Choroid plexus epithelial cell (primary cell): ENCODE data around the gene PROX1.

Experiments
- DNase-seq: peaks from one replicate; pipeline ENCODE4 v3.0.0-alpha.2; 2010; ENCODE audit warnings: low read depth
- H3K4me3 ChIP-seq: 2 replicates; pipeline ENCODE4 v1.5.1; 2011; ENCODE audit warnings: low read depth, mild to moderate bottlenecking, control low read depth, low read length, moderate library complexity
- TF ChIP-seq, protein P1 (sequence below): conservative IDR thresholded peaks from 2 replicates; pipeline ENCODE4 v1.5.1; 2011; ENCODE audit warnings: low read depth, mild to moderate bottlenecking, control low read depth, inconsistent platforms, low read length, moderate library complexity

PROX1 gene

DNA sequence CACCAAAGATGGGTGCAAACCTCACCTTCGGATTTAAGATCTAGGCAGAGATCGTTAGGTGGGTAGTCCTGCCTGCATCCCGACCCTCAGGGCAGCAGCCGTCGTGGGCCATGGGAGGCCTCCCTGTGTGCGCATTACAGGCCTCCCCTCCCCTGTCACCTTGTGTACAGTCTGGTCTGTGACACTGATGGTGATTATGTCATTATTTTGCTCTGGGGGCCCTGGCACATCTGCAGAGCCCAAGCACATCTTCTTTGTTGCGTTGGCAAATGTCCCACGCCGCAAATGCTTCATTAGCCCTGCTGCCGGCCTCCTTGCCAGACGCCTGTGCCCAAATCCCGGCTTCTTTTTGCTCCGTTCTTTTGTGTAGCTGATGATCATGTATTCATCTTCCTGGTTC lies 31.7 kb downstream of the PROX1 start:
- TF ChIP-seq, protein P1, sequence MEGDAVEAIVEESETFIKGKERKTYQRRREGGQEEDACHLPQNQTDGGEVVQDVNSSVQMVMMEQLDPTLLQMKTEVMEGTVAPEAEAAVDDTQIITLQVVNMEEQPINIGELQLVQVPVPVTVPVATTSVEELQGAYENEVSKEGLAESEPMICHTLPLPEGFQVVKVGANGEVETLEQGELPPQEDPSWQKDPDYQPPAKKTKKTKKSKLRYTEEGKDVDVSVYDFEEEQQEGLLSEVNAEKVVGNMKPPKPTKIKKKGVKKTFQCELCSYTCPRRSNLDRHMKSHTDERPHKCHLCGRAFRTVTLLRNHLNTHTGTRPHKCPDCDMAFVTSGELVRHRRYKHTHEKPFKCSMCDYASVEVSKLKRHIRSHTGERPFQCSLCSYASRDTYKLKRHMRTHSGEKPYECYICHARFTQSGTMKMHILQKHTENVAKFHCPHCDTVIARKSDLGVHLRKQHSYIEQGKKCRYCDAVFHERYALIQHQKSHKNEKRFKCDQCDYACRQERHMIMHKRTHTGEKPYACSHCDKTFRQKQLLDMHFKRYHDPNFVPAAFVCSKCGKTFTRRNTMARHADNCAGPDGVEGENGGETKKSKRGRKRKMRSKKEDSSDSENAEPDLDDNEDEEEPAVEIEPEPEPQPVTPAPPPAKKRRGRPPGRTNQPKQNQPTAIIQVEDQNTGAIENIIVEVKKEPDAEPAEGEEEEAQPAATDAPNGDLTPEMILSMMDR = no peak
- no peak overlapping the region for H3K4me3 ChIP-seq
- DNase-seq = no peak

- TF ChIP-seq, protein P1 = no peak
- H3K4me3 ChIP-seq = no peak overlapping the region
- no peak for DNase-seq
Measured at GRCh38 chr1:214021321-214021720, 33.5 kb downstream of the PROX1 start.

DNA sequence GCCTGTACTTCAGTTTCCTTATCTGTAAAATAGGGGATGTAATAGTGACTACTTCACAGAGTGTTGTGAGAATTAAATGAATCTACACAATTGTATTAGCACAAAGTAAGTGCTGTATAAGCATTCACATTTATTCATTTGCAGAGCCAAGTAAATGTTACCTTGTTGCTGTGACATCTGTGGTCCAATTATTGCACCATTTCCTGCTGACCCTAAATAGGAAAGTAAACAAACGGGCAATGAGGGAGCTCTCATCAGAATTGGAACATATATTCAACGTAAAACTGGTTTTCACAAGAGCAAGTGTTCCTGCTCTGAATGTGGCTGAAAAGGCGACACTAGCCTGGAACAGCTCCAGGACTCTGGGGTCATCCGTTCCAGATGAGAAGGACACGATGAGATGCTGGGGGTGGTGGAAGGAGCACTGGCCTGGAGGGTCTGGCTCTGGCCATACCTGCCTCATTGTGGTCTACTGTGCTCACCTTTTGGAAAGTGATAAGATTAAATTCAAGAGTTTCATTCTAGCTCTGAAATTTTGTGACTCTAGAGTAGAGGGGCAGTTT lies 34.5 kb downstream of the PROX1 start:
- DNase-seq = no peak
- TF ChIP-seq, protein P1 = no peak
- H3K4me3 ChIP-seq = no peak overlapping the region

DNA sequence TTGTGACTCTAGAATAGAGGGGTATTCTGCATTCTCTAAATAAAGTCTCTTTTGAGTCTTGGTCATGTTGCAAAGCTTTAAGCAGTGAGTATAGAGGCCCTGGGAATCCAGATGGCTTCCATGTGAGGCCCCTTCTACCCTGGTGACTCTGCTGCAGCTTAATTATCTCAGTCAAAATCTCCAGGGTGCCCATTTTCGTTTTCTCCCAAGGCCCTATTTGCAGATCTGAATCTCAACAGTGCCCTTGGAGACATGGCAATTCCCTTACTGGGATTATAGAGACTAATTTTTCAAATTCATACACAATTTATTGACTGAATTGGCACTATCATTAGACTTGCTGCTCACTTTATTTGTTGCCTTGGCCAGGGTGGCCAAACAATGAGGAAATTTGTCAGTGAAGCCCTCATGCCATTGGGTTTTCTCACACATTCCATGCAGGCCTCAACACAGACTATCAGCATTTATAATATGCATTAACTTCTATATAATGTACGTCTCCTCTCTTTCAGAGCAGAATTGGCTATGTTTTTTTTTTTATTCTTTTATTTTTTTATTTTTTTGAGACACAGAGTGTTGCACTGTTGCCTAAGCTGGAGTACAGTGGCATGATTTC lies 35.1 kb downstream of the PROX1 start:
- H3K4me3 ChIP-seq = no peak overlapping the region
- TF ChIP-seq, protein P1 = no peak
- DNase-seq = no peak

DNA sequence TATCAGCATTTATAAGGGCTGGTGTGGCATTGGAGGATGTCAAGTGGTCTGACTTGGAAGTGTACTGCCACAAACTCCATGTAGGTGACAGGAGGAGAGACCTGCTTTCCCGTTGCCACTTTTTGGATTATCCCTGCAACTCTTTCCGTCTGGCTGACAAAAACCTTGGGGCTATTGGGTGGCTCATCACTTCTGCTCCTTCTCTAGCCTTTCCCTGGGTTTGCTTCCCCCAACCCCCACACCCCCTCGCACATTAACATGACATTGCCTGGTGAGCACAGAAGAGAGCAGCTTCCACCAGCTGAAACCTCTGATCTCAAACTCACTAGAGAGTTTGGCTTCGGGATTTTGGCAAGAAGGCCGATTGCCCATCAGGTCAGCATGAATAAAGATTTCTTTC lies 39.2 kb downstream of the PROX1 start:
- TF ChIP-seq, protein P1 = no peak
- DNase-seq = no peak

DNA sequence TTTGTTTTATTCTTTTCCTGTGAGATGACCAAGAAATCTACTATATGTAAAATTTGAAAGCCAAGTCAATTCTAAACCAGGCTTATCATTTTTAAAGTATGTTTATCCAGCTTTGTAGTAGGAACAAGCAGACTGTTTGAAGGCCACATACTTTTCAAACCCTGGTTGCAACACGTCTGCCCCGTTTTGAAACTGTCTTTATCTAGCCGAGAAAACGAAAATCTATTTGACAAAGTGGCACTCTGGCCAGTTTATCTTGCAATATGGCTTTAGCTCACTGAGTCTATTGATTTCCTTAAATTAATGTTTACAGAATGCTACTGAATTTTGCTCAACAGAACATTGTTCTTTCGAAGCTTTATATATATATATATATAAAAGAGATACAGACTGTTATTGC lies 39.7 kb downstream of the PROX1 start:
- TF ChIP-seq, protein P1 = no peak
- no peak for DNase-seq
- H3K4me3 ChIP-seq = no peak overlapping the region

More for the DNA sequence above, 39.2 kb downstream of the PROX1 start:
- no peak overlapping the region for H3K4me3 ChIP-seq

DNA sequence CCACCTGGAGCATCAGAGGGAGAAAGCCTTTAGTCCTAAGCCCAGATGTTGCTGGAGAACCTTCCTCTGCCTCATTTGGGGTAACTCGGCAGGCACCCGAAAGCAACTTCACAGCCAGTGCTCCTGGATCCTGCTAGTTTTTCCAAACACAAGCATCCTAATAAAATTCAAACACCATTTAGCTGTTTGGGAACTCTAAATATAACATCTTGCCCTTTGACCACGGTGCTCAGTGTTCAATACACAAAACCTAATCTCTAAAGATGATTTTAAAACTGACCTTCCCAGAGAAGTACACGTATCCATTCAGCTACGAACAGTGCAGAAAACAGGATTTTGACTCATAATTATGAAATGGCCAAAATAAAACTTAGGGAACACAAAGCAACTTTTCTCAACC lies 40.3 kb downstream of the PROX1 start:
- no peak overlapping the region for H3K4me3 ChIP-seq
- TF ChIP-seq, protein P1 = no peak

More for the DNA sequence above, 40.3 kb downstream of the PROX1 start:
- DNase-seq = no peak
